ENCODE measurements around the gene MKNK1.

The MKNK1 gene

GRCh38 chr1:46594063-46594462, 10.0 kb downstream of the MKNK1 start:
- DNase-seq = no peak

GRCh38 chr1:46592823-46593222, 11.2 kb downstream of the MKNK1 start:
- no peak for DNase-seq

DNA sequence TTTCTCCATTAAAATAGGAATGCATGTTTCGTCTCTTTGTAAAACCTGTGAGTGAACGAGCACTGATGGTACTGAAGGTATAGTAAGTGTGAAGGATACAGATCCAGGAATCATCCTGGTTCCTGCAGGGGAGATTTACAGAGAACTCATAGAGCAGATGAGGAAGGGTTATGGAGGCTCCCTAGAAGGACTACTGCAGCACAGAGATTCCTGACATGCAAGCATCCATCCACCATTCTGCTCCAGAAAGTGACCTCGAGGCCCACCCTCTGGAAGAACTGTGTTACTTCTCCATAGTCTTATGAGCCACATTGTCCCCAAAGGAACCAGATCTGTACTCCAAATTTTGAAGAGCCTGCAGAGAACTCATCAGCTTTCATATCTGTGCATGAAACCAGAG, 14.5 kb downstream of the MKNK1 start:
- DNase-seq = no peak

GRCh38 chr1:46587069-46587468, 17.0 kb downstream of the MKNK1 start:
- no peak for DNase-seq

DNA sequence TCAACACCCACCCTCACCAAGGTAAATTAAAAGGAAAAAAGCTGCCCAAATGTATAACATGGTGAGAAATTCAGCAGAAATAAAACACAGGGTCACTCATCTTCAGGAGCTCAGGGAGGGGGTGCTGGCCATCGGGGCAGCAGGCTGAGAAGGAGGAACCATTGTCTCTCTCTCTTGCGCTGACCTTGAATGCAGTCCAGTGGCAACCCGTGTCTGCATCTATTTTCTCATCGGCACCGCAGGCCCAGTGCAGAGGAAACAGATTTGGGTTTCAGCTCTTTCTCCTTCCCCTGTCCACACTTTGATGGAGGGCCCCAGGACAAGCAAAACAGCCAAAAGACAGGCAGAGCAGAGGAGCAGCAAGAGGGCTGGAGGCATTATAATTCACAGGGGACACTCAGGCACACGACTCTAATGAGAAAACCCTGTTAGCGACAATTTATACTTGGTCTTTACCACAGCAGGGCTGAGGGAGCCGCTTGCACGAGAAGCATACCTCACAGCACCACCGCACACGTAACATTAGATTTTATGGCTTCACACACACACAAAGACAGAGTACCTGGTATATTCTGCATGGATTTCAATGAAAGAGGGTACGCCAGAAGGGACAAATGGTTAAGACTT, 18.6 kb downstream of the MKNK1 start:
- no peak for DNase-seq

- DNase-seq = no peak
Observed at GRCh38 chr1:46583494-46583893, 20.6 kb downstream of the MKNK1 start.

GRCh38 chr1:46582972-46583371, 21.1 kb downstream of the MKNK1 start:
- DNase-seq = no peak

GRCh38 chr1:46581681-46582455, 22.2 kb downstream of the MKNK1 start:
- DNase-seq = no peak

GRCh38 chr1:46580140-46580903, 23.7 kb downstream of the MKNK1 start:
- DNase-seq = no peak

DNA sequence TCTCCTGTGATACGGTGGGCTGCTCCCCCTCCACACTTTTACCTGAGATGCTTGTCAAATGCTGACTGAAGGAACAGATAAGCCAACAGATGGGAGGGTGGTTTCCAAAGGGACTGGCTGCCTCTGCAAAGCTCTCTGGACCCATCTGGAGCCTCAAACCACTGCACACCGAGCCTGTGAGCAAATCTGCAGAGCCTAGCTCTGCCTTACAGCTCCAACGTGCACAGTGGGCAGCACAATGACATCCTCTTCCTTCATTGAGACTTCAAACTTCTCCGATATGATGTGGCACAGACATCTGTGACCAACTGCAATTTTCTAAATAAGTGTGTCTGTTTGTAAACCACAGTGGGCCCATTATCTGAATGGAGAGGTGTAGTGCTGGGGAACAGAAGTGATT, 26.4 kb downstream of the MKNK1 start:
- DNase-seq = no peak

- DNase-seq = no peak
Observed at GRCh38 chr1:46576596-46576995, 27.5 kb downstream of the MKNK1 start.

GRCh38 chr1:46575778-46576177, 28.3 kb downstream of the MKNK1 start:
- DNase-seq = no peak

- no peak for DNase-seq
Observed at GRCh38 chr1:46575300-46575699, 28.8 kb downstream of the MKNK1 start.

DNA sequence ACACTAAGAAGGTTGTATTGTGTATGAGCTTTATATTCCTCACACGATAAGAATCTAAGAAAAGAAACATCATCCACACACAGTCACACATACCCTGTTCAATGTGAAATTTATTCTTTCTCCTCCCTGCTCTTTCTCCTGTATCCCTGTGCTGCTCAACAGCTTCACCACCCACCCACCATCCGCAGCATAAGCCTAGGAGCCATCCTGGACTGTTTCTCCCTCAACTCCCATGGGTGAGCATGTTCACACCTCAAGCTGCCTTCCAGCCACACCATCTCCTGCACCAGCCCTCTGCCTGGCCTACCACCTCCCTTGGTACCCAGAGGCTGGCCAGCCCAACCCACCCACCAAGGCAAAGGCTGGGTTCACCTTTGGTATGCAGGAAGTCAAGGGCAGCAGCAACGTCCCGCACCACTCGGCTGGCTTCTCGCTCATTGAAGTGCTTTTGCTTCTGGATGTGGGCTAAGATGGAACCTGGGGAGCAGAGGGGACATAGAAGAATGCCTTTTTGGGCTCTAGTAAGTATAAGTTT, 32.3 kb downstream of the MKNK1 start:
- no peak for DNase-seq

GRCh38 chr1:46569884-46570725, 34.0 kb downstream of the MKNK1 start:
- no peak for DNase-seq

- no peak for DNase-seq
Observed at GRCh38 chr1:46569116-46569515, 35.0 kb downstream of the MKNK1 start.

GRCh38 chr1:46568461-46568891, 35.6 kb downstream of the MKNK1 start:
- DNase-seq = no peak

GRCh38 chr1:46563341-46563740, 40.7 kb downstream of the MKNK1 start:
- no peak for DNase-seq

- no peak for DNase-seq
Observed at GRCh38 chr1:46562498-46562897, 41.6 kb downstream of the MKNK1 start.

GRCh38 chr1:46558966-46559365, 45.1 kb downstream of the MKNK1 start:
- no peak for DNase-seq

DNA sequence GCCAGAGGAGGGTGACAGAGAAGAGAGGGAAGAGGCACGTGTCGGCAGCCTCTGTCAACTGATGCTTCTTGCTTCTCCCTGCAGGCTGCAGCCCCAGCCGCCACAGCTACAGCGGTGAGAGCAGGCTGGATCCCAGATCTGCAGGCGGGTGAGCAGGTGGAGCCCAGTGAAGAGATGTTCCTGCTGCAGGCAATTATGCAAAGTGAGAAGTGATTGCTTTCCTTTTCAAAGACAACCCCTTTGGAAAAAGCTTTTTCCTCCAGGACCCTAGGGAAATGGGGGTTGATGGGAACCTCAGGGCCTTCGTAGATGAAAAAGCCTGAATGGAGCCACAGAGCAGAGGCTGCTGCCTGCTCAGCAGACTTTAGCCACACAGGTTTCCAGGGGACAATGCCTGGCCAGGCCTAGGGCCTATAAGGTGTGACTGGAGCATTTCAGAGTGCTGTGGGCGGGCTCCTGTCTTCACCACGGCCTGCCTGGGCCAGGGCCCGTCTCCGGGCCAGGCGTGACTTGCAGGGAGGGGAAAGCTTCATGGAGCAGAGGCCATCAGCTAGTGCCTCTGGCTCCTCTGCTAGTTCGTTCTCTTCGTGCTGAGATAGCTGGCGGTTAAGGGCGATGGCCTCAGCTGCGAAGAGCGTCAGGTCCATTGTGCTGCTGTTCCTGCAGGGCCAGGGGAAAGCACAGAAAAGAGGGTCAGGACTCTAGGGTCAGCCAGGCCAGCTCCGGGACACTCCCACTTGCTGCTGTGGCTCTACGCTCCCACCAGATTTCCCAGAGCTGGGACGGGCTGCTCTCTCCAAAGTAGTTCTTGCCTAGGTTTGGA, 45.7 kb downstream of the MKNK1 start:
- DNase-seq = no peak

DNA sequence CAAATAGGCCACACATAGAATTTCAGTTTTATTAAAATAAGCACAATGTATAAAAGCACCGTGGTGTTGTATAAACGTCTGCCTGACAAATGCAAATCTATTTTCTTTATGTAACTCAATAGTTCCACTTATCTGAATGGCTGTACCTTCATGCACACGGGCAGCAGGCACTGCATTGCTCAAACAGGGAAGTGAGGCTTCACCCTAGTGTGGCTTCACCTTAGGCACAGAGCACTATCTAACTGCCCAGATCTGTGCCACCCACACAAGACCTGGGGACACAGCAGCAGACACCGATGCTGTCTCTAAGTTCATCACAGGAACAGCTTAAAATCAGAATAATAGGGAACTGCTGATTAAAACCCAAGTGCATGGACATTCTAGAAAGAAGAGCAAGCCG, 46.7 kb downstream of the MKNK1 start:
- no peak for DNase-seq

All from SHP77 treated with DMSO at 0.1 percent for 48 hours (cell line).